Measurements from ENCODE around the gene POU6F1. TPM values are rescaled to one million over a fixed set of nuclear protein-coding genes. Genes with fewer than 3 reads are reported as not detected.

Gene POU6F1
- total and polyA plus RNA-seq, 9 of the 15 experiments (the other 6 are each of a cell fraction or from before 2014, with no cell fraction given) = 0.14 to 3.3 (median 1.1) TPM

DNA sequence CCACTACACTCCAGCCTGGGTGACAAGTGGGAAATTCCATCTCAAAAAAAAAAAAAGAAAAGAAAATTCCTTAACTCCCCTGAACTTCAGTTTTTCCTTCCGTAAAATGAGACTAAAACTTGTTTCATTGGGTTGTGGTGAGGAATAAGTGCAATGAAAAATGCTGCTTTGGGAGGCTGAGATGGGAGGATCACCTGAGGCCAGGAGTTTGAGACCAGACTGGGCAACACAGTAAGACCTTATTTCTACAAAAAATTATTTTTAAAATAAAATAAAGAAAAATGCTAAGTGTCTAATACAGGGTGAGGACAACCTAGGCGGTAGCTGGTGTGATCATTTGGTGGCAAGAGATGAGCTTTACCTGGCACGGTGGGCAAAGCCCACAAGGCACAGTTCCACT, 45.5 kb upstream of the POU6F1 start:
- H3K4me3 ChIP-seq = no peak overlapping the region
- no peaks in the 10 kb centered on the region for H3K27me3 ChIP-seq (ENCODE audit: control insufficient read depth in 2 of 2, insufficient read depth in 2 of 2, low read length in 2 of 2)
- no TSS peak for BruUV-seq (replicated peaks)

DNA sequence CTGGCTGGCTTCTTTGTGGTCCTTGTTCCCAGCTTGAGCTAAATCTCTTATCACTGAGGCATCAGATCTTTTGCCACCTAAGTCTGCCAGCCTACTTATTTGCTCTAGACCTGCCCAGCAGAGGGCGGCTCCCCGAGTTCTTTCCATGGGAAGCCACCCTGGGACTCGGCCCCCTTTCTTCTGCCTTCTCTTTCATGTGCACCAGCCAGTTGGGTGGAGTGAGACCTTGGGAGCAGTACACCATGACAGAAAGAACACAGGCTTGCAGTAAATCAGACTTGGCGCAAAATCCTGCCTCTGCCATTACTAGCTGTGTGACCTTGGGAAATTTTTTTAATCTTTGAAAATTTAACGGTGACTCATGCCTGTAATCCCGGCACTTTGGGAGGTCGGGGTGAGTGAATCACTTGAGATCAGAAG, 44.9 kb upstream of the POU6F1 start:
- intact Hi-C loops (cut with micrococcal nuclease) = no loop called here
- no peaks in the 10 kb centered on the region for H3K9me1 ChIP-seq (ENCODE audit: control insufficient read depth, insufficient read depth, low read length)
- BruUV-seq (replicated peaks) = no TSS peak
- H3K27me3 ChIP-seq (ENCODE audit: control insufficient read depth in 2 of 2, insufficient read depth in 2 of 2, low read length in 2 of 2) = no peaks in the 10 kb centered on the region
- WGBS (ENCODE audit: insufficient coverage, low coverage, missing lambda C conversion rate) = 12% methylated on average over 7 of the region's 7 CpGs
- no peak overlapping the region for H3K27ac ChIP-seq (ENCODE audit: extremely low read depth, low read depth, low read length)
- CTCF ChIA-PET (ENCODE audit: low intra/inter-chr PET ratio) = interaction anchor here (1.1 kb wide), 1 partner anchor 30 kb away, joined by 3 read pairs; no protein-coding TSS in a partner anchor
- H4K20me1 ChIP-seq (replicated peaks; ENCODE audit: control insufficient read depth, insufficient read depth, low read length) = no peaks in the 10 kb centered on the region
- peak overlapping the region; percentile 71; the same call in 1 of the 2 replicates for H2AFZ ChIP-seq (ENCODE audit: low read depth, low read length)
- peaks cover 0 to 6% of the 10 kb centered on the region in 2 experiments; a peak in 3 of 5 replicates for H3K4me1 ChIP-seq (replicated peaks in 1 of 2; ENCODE audit: control insufficient read depth in 2 of 2, insufficient read depth in 2 of 2, low read length in 2 of 2)
- FAIRE-seq = no peak
- H3K4me2 ChIP-seq (ENCODE audit: insufficient read depth, low read length) = no peak overlapping the region; the same call in 1 of the 2 replicates
- H3K79me2 ChIP-seq (ENCODE audit: control insufficient read depth, insufficient read depth, low read length) = peaks cover 13% of the 10 kb centered on the region; the same call in 2 of the 3 replicates
- DNase-seq (ENCODE audit: extremely low read depth in 1 of 4, low spot score in 3 of 4) = peak in 2 of 4 experiments; percentile 29 to 64
- H3K4me3 ChIP-seq = no peak overlapping the region
- H3K9me3 ChIP-seq (replicated peaks; ENCODE audit: control insufficient read depth, insufficient read depth, low read depth, low read length) = no peaks in the 10 kb centered on the region
- POLR2A ChIA-PET = interaction anchor here (0.6 to 2.0 kb wide), 4 partner anchors 10 to 162 kb away, joined by 3 to 4 read pairs (median 4); partner anchors contain the start of gene DAZAP2
- H3K36me3 ChIP-seq (ENCODE audit: control insufficient read depth, insufficient read depth, low read length) = peaks cover 13% of the 10 kb centered on the region; the same call in 1 of the 3 replicates
- in situ Hi-C loops (cut with MboI) = no loop called here
- no peak overlapping the region for H3K9ac ChIP-seq (ENCODE audit: insufficient read depth in 1 of 2, low read depth in 2 of 2, low read length in 2 of 2)
- ATAC-seq = peak; percentile 64
- TF ChIP-seq ARID1B (IDR thresholded peaks at IDR 0.05) (peak; percentile 38; the same call in 1 of the 2 replicates), TAF7 (tag; IDR thresholded peaks at IDR 0.05) (no peak), ZC3H4 (CRISPR knock-in tag; IDR thresholded peaks at IDR 0.05; ENCODE audit: borderline replicate concordance) (no peak), PHF21A (IDR thresholded peaks at IDR 0.05; ENCODE audit: borderline replicate concordance, low read depth) (no peak), CBFA2T2 (conservative IDR thresholded peaks at IDR 0.05) (no peak)
- TF ChIP-seq, protein P1, sequence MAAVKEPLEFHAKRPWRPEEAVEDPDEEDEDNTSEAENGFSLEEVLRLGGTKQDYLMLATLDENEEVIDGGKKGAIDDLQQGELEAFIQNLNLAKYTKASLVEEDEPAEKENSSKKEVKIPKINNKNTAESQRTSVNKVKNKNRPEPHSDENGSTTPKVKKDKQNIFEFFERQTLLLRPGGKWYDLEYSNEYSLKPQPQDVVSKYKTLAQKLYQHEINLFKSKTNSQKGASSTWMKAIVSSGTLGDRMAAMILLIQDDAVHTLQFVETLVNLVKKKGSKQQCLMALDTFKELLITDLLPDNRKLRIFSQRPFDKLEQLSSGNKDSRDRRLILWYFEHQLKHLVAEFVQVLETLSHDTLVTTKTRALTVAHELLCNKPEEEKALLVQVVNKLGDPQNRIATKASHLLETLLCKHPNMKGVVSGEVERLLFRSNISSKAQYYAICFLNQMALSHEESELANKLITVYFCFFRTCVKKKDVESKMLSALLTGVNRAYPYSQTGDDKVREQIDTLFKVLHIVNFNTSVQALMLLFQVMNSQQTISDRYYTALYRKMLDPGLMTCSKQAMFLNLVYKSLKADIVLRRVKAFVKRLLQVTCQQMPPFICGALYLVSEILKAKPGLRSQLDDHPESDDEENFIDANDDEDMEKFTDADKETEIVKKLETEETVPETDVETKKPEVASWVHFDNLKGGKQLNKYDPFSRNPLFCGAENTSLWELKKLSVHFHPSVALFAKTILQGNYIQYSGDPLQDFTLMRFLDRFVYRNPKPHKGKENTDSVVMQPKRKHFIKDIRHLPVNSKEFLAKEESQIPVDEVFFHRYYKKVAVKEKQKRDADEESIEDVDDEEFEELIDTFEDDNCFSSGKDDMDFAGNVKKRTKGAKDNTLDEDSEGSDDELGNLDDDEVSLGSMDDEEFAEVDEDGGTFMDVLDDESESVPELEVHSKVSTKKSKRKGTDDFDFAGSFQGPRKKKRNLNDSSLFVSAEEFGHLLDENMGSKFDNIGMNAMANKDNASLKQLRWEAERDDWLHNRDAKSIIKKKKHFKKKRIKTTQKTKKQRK (IDR thresholded peaks at IDR 0.05; ENCODE audit: borderline replicate concordance, low read depth, low read length) = no peak
- TF ChIP-seq, protein P2, sequence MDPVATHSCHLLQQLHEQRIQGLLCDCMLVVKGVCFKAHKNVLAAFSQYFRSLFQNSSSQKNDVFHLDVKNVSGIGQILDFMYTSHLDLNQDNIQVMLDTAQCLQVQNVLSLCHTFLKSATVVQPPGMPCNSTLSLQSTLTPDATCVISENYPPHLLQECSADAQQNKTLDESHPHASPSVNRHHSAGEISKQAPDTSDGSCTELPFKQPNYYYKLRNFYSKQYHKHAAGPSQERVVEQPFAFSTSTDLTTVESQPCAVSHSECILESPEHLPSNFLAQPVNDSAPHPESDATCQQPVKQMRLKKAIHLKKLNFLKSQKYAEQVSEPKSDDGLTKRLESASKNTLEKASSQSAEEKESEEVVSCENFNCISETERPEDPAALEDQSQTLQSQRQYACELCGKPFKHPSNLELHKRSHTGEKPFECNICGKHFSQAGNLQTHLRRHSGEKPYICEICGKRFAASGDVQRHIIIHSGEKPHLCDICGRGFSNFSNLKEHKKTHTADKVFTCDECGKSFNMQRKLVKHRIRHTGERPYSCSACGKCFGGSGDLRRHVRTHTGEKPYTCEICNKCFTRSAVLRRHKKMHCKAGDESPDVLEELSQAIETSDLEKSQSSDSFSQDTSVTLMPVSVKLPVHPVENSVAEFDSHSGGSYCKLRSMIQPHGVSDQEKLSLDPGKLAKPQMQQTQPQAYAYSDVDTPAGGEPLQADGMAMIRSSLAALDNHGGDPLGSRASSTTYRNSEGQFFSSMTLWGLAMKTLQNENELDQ (CRISPR knock-in tag; IDR thresholded peaks at IDR 0.05; ENCODE audit: borderline replicate concordance) = no peak

More for the DNA sequence above, 45.5 kb upstream of the POU6F1 start:
- H3K9me3 ChIP-seq (replicated peaks; ENCODE audit: control insufficient read depth, insufficient read depth, low read depth, low read length) = no peaks in the 10 kb centered on the region
- intact Hi-C loops (cut with micrococcal nuclease) (no loop called here), in situ Hi-C loops (cut with MboI) (no loop called here)
- no peak for TF ChIP-seq RFX5 (IDR thresholded peaks at IDR 0.05; ENCODE audit: low read depth, low read length)
- TF ChIP-seq IFI16 (CRISPR knock-in tag; IDR thresholded peaks at IDR 0.05) = no peak
- peak; percentile 69 for TF ChIP-seq ZNF121 (CRISPR knock-in tag; conservative IDR thresholded peaks at IDR 0.05)
- TF ChIP-seq RBM25 (IDR thresholded peaks at IDR 0.05; ENCODE audit: low read depth, low read length, severe bottlenecking) = peak; percentile 47
- no peak overlapping the region for H3K9ac ChIP-seq (ENCODE audit: insufficient read depth in 1 of 2, low read depth in 2 of 2, low read length in 2 of 2)
- H2AFZ ChIP-seq (ENCODE audit: low read depth, low read length) = no peak overlapping the region
- ATAC-seq = no peak
- H3K36me3 ChIP-seq (ENCODE audit: control insufficient read depth, insufficient read depth, low read length) = peaks cover 15% of the 10 kb centered on the region; the same call in 1 of the 3 replicates
- peaks cover 18% of the 10 kb centered on the region; the same call in 2 of the 3 replicates for H3K79me2 ChIP-seq (ENCODE audit: control insufficient read depth, insufficient read depth, low read length)
- H3K4me2 ChIP-seq (ENCODE audit: insufficient read depth, low read length) = no peak overlapping the region
- H3K27ac ChIP-seq (ENCODE audit: extremely low read depth, low read depth, low read length) = no peak overlapping the region
- peaks cover 0 to 9% of the 10 kb centered on the region in 2 experiments; a peak in 3 of 5 replicates for H3K4me1 ChIP-seq (replicated peaks in 1 of 2; ENCODE audit: control insufficient read depth in 2 of 2, insufficient read depth in 2 of 2, low read length in 2 of 2)
- no peaks in the 10 kb centered on the region for H4K20me1 ChIP-seq (replicated peaks; ENCODE audit: control insufficient read depth, insufficient read depth, low read length)
- POLR2A ChIA-PET = interaction anchor here (1.0 to 1.8 kb wide), 3 partner anchors 14 to 92 kb away, joined by 3 to 8 read pairs (median 3); partner anchors contain the start of gene DAZAP2
- WGBS (ENCODE audit: insufficient coverage, low coverage, missing lambda C conversion rate) = 88% methylated on average over 3 of the region's 3 CpGs
- no peak for FAIRE-seq
- H3K9me1 ChIP-seq (ENCODE audit: control insufficient read depth, insufficient read depth, low read length) = no peaks in the 10 kb centered on the region
- CTCF ChIA-PET (ENCODE audit: low intra/inter-chr PET ratio) = interaction anchor here (0.7 kb wide), 1 partner anchor 273 kb away, joined by 4 read pairs; no protein-coding TSS in a partner anchor
- no peak for DNase-seq (ENCODE audit: extremely low read depth in 1 of 4, low spot score in 3 of 4)

All from K562 (cell line).